ENCODE measurements around the gene RHOV.
A peak's percentile ranks its signal among the peaks of the same experiment; 100 is the strongest.

The RHOV gene

GRCh38 chr15:40877694-40878093, 3.7 kb upstream of the RHOV start:
- H3K27ac ChIP-seq (ENCODE audit: low read depth, low read length): no peak overlapping the region
- no peak overlapping the region for H2BK120ac ChIP-seq (ENCODE audit: insufficient read depth, low read length, poor library complexity)
- no peaks in the 10 kb centered on the region for H3K79me2 ChIP-seq (ENCODE audit: control insufficient read depth, insufficient read depth, low read length, poor library complexity)
- no peak overlapping the region for H3K18ac ChIP-seq (ENCODE audit: low read length)
- no peak overlapping the region for H4K12ac ChIP-seq (ENCODE audit: low read depth, low read length)
- H2AFZ ChIP-seq (ENCODE audit: insufficient read depth, low read length, poor library complexity): no peak overlapping the region
- no peak overlapping the region for H2AK5ac ChIP-seq (ENCODE audit: low read length)
- no peaks in the 10 kb centered on the region for H3K36me3 ChIP-seq (ENCODE audit: control insufficient read depth in 1 of 2, insufficient read depth in 2 of 2, low read length in 2 of 2)
- H3K23ac ChIP-seq (ENCODE audit: low read length): no peak overlapping the region
- no peaks in the 10 kb centered on the region for H3K27me3 ChIP-seq (ENCODE audit: insufficient read depth, low read length)
- H4K91ac ChIP-seq (ENCODE audit: low read depth, low read length): no peak overlapping the region
- H3K4me3 ChIP-seq (ENCODE audit: low read depth, low read length): no peak overlapping the region
- no peak overlapping the region for H3K14ac ChIP-seq (ENCODE audit: low read length)
- no peak overlapping the region for H2BK5ac ChIP-seq (ENCODE audit: low read depth, low read length, poor library complexity)
- no peaks in the 10 kb centered on the region for H3K9me3 ChIP-seq (ENCODE audit: insufficient read depth, low read depth, low read length)
- no peak overlapping the region for H3K9ac ChIP-seq (ENCODE audit: low read length)
- H3K79me1 ChIP-seq (ENCODE audit: low read length): no peaks in the 10 kb centered on the region
- H3K4ac ChIP-seq (ENCODE audit: low read depth, low read length): no peak overlapping the region
- WGBS (ENCODE audit: extremely low coverage, insufficient coverage, insufficient read length): no CpG with 5 or more reads among the region's 2 CpGs
- H2BK12ac ChIP-seq (ENCODE audit: low read length): no peak overlapping the region
- no peak overlapping the region for H3K4me2 ChIP-seq (ENCODE audit: low read length)
- DNase-seq: peak; percentile 68 to 84
- H4K8ac ChIP-seq (ENCODE audit: low read depth, low read length): no peak overlapping the region
- H3K4me1 ChIP-seq (ENCODE audit: control insufficient read depth in 1 of 2, insufficient read depth in 2 of 2, low read length in 2 of 2): peaks cover 8 to 13% of the 10 kb centered on the region in 2 experiments

DNA sequence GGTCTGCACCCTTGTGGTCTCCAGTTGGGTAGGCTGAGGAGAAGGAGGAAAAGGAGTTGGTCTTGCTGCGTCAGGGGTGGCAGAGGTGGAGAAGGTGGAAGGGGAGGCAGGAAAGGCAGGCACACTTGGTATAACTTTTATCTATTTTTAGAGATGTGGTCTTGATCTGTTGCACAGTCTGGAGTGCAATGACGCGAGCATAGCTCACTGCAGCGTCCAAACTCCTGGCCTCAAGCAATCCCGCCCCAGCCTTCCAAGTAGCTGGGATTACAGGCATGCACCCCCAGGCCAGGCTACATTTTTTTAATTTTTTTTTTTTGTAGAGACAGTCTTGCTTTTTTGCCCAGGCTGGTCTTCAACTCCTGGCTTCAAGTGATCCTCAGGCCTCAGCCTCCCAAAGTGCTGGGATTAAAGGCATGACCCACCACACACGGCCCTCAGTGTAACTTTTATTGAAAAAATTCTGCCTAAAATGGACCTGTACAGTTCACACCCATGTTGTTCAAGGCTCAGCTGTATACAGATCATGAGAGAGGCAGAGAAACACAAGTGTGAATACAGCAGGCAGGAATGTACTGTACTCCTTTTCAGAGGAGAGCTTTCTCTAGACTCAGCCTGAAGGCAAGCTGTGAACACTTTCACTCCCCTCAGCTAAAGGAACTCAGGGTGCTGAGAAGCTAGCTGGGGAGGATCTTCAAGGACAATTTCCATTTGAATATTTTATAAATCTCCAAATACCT, 2.1 kb upstream of the RHOV start:
- Histone ChIP-seq H2BK12ac (ENCODE audit: low read length) (no peak overlapping the region), H3K79me2 (ENCODE audit: control insufficient read depth, insufficient read depth, low read length, poor library complexity) (no peaks in the 10 kb centered on the region), H3K79me1 (ENCODE audit: low read length) (peaks cover 6% of the 10 kb centered on the region), H4K12ac (ENCODE audit: low read depth, low read length) (no peak overlapping the region), H3K27me3 (ENCODE audit: insufficient read depth, low read length) (no peaks in the 10 kb centered on the region), H3K9ac (ENCODE audit: low read length) (no peak overlapping the region), H2AFZ (ENCODE audit: insufficient read depth, low read length, poor library complexity) (no peak overlapping the region), H3K4ac (ENCODE audit: low read depth, low read length) (no peak overlapping the region), H3K4me3 (ENCODE audit: low read depth, low read length) (no peak overlapping the region), H2BK5ac (ENCODE audit: low read depth, low read length, poor library complexity) (no peak overlapping the region), H3K27ac (ENCODE audit: low read depth, low read length) (peak overlapping the region; percentile 47), H3K4me1 (ENCODE audit: control insufficient read depth in 1 of 2, insufficient read depth in 2 of 2, low read length in 2 of 2) (peaks cover 21 to 25% of the 10 kb centered on the region in 2 experiments), H3K9me3 (ENCODE audit: insufficient read depth, low read depth, low read length) (no peaks in the 10 kb centered on the region), H3K14ac (ENCODE audit: low read length) (no peak overlapping the region), H3K36me3 (ENCODE audit: control insufficient read depth in 1 of 2, insufficient read depth in 2 of 2, low read length in 2 of 2) (no peaks in the 10 kb centered on the region), H3K23ac (ENCODE audit: low read length) (no peak overlapping the region), H3K4me2 (ENCODE audit: low read length) (no peak overlapping the region), H2AK5ac (ENCODE audit: low read length) (no peak overlapping the region), H2BK120ac (ENCODE audit: insufficient read depth, low read length, poor library complexity) (no peak overlapping the region), H4K8ac (ENCODE audit: low read depth, low read length) (no peak overlapping the region), H3K18ac (ENCODE audit: low read length) (no peak overlapping the region), H4K91ac (ENCODE audit: low read depth, low read length) (no peak overlapping the region)
- WGBS (ENCODE audit: extremely low coverage, insufficient coverage, insufficient read length): no CpG with 5 or more reads among the region's 6 CpGs
- peak; percentile 95 to 97 for DNase-seq

GRCh38 chr15:40872791-40873693, 992 bp downstream of the RHOV start:
- no peaks in the 10 kb centered on the region for H3K9me3 ChIP-seq (ENCODE audit: insufficient read depth, low read depth, low read length)
- peak overlapping the region; percentile 31 for H3K18ac ChIP-seq (ENCODE audit: low read length)
- peaks cover 6% of the 10 kb centered on the region for H3K79me1 ChIP-seq (ENCODE audit: low read length)
- no peak overlapping the region for H3K9ac ChIP-seq (ENCODE audit: low read length)
- H4K91ac ChIP-seq (ENCODE audit: low read depth, low read length): peak overlapping the region; percentile 5
- no peaks in the 10 kb centered on the region for H3K79me2 ChIP-seq (ENCODE audit: control insufficient read depth, insufficient read depth, low read length, poor library complexity)
- H2BK12ac ChIP-seq (ENCODE audit: low read length): peak overlapping the region; percentile 81
- H2AFZ ChIP-seq (ENCODE audit: insufficient read depth, low read length, poor library complexity): no peak overlapping the region
- H2AK5ac ChIP-seq (ENCODE audit: low read length): peak overlapping the region; percentile 38
- H2BK120ac ChIP-seq (ENCODE audit: insufficient read depth, low read length, poor library complexity): no peak overlapping the region
- H3K4ac ChIP-seq (ENCODE audit: low read depth, low read length): no peak overlapping the region
- no CpG with 5 or more reads among the region's 33 CpGs for WGBS (ENCODE audit: extremely low coverage, insufficient coverage, insufficient read length)
- no peak overlapping the region for H2BK5ac ChIP-seq (ENCODE audit: low read depth, low read length, poor library complexity)
- H3K23ac ChIP-seq (ENCODE audit: low read length): no peak overlapping the region
- no peaks in the 10 kb centered on the region for H3K36me3 ChIP-seq (ENCODE audit: control insufficient read depth in 1 of 2, insufficient read depth in 2 of 2, low read length in 2 of 2)
- H3K27ac ChIP-seq (ENCODE audit: low read depth, low read length): no peak overlapping the region
- no peak overlapping the region for H4K8ac ChIP-seq (ENCODE audit: low read depth, low read length)
- no peak for DNase-seq
- peak overlapping the region; percentile 96 for H3K4me2 ChIP-seq (ENCODE audit: low read length)
- H4K12ac ChIP-seq (ENCODE audit: low read depth, low read length): no peak overlapping the region
- H3K4me3 ChIP-seq (ENCODE audit: low read depth, low read length): no peak overlapping the region
- H3K4me1 ChIP-seq (ENCODE audit: control insufficient read depth in 1 of 2, insufficient read depth in 2 of 2, low read length in 2 of 2): peaks cover 16 to 25% of the 10 kb centered on the region in 2 experiments
- no peak overlapping the region for H3K14ac ChIP-seq (ENCODE audit: low read length)
- H3K27me3 ChIP-seq (ENCODE audit: insufficient read depth, low read length): no peaks in the 10 kb centered on the region

DNA sequence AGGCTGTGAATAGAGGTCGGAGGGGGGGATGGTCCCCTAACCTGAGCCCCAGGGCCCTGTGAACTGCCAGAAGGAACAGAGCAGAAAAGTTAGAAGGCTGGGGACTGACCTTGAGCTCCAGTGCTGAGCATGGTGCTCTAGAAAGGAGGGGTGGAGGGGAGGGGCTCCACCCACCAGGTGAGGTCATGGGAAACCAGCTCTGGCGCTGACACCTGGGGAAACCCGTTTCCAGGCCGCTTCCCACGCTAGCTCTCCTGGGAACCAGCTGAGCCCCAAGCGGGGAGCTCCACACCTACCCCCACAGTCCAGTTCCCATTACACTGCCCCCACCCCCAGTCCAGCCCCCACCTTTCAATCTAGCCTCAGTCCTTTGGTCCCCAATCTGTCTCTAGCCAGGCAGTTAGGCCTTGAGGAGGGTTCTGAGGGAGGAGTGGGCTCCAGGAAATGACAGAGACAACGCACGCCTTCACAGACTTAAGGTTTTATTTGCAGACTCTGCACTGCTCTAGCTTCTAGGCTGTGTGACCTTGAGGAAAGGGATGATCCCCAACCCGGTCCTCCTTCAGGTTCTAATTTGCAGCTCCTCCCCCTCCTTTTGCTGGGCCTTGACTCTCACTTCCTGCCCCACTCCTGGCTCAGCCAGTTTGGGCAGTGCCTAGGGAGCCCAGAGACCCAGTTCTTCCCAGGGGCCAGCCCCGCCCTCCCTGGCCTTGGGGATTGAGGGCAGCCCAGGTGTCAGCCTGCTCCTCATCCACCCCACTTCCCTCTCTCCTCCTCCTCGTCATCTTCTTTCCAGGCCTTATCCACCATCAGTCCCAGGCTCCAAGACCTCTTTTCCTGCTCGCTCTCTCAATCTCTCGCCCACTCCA, 2.1 kb downstream of the RHOV start:
- H3K79me2 ChIP-seq (ENCODE audit: control insufficient read depth, insufficient read depth, low read length, poor library complexity): no peaks in the 10 kb centered on the region
- peak overlapping the region; percentile 42 for H2AK5ac ChIP-seq (ENCODE audit: low read length)
- no peak overlapping the region for H3K18ac ChIP-seq (ENCODE audit: low read length)
- peak overlapping the region; percentile 21 for H4K8ac ChIP-seq (ENCODE audit: low read depth, low read length)
- peak overlapping the region; percentile 47 for H3K4me2 ChIP-seq (ENCODE audit: low read length)
- no peak overlapping the region for H3K23ac ChIP-seq (ENCODE audit: low read length)
- H3K36me3 ChIP-seq (ENCODE audit: control insufficient read depth in 1 of 2, insufficient read depth in 2 of 2, low read length in 2 of 2): no peaks in the 10 kb centered on the region
- peak overlapping the region; percentile 55 for H2BK12ac ChIP-seq (ENCODE audit: low read length)
- no peaks in the 10 kb centered on the region for H3K27me3 ChIP-seq (ENCODE audit: insufficient read depth, low read length)
- peaks cover 6% of the 10 kb centered on the region for H3K79me1 ChIP-seq (ENCODE audit: low read length)
- peak overlapping the region; percentile 54 for H2AFZ ChIP-seq (ENCODE audit: insufficient read depth, low read length, poor library complexity)
- H3K4ac ChIP-seq (ENCODE audit: low read depth, low read length): no peak overlapping the region
- H3K9ac ChIP-seq (ENCODE audit: low read length): no peak overlapping the region
- peaks cover 16 to 25% of the 10 kb centered on the region in 2 experiments for H3K4me1 ChIP-seq (ENCODE audit: control insufficient read depth in 1 of 2, insufficient read depth in 2 of 2, low read length in 2 of 2)
- H3K27ac ChIP-seq (ENCODE audit: low read depth, low read length): peak overlapping the region; percentile 48
- peak overlapping the region; percentile 23 for H4K91ac ChIP-seq (ENCODE audit: low read depth, low read length)
- peak overlapping the region; percentile 26 for H3K14ac ChIP-seq (ENCODE audit: low read length)
- DNase-seq: peak in 1 of 2 donors; percentile 6
- H2BK5ac ChIP-seq (ENCODE audit: low read depth, low read length, poor library complexity): no peak overlapping the region
- H3K4me3 ChIP-seq (ENCODE audit: low read depth, low read length): no peak overlapping the region
- no peak overlapping the region for H4K12ac ChIP-seq (ENCODE audit: low read depth, low read length)
- H3K9me3 ChIP-seq (ENCODE audit: insufficient read depth, low read depth, low read length): no peaks in the 10 kb centered on the region
- peak overlapping the region; percentile 34 for H2BK120ac ChIP-seq (ENCODE audit: insufficient read depth, low read length, poor library complexity)
- WGBS (ENCODE audit: extremely low coverage, insufficient coverage, insufficient read length): no CpG with 5 or more reads among the region's 13 CpGs
